Pancreas (tissue), 10 donors: ENCODE measurements around the gene CCNI2. TPM values are rescaled to one million over a fixed set of nuclear protein-coding genes. Genes with fewer than 3 reads are reported as not detected.

ENCODE experiments used
- ATAC-seq, 4 donors: fragments of 200-7000 bp; cut with Tn5 transposase; one replicate each; pipeline versions ENCODE4 v1.8.0 to v1.9.1; 2020; ENCODE audit warnings: mild to moderate bottlenecking in 4 of 4, moderate library complexity in 4 of 4
- DNase-seq, 6 donors: peaks; one replicate each; pipeline ENCODE4 v3.0.0-alpha.2; 2020
- FAIRE-seq: peaks from 2 replicates; lab custom pipeline; 2012; peaks lifted over from hg19 to GRCh38; lab: Jason Lieb, UNC
- H3K27ac ChIP-seq, 4 donors: fragments of 200-600 bp; sonication (generic); 1 replicate in 3 of 4; 2 replicates in 1 of 4; pipeline versions ENCODE4 v1.5.0 to v1.8.0; 2020
- H3K27me3 ChIP-seq, 4 donors: fragments of 200-600 bp; one replicate each; pipeline ENCODE4 v1.8.0; 2021
- H3K36me3 ChIP-seq, 3 donors: fragments of 200-600 bp; sonication (generic) in 1 of 3; one replicate each; pipeline versions ENCODE4 v1.5.0 to v1.8.0; 2020 to 2021
- H3K4me1 ChIP-seq, 3 donors: fragments of 200-600 bp; one replicate each; pipeline ENCODE4 v1.8.0; 2021
- H3K4me3 ChIP-seq, 4 donors: fragments of 200-600 bp; sonication (generic) in 2 of 4; one replicate each; pipeline versions ENCODE4 v1.5.0 to v1.8.0; 2020 to 2021
- H3K9me3 ChIP-seq, 4 donors: fragments of 200-600 bp; one replicate each; pipeline ENCODE4 v1.8.0; 2021
- CTCF ChIP-seq, 4 donors: fragments of 200-600 bp; sonication (generic) in 3 of 4; IDR thresholded peaks; one replicate each; pipeline versions ENCODE4 v1.5.0 to v1.8.0; 2021; ENCODE audit warnings: antibody characterized with exemption in 4 of 4
- WGBS, 2 donors: extraction: QIAGEN DNeasy Blood & Tissue Kit; methylation state at CpG; one replicate each; pipeline ENCODE4 v1.1.7; 2013; 5-methylcytosine and 5-hydroxymethylcytosine counted together
- intact Hi-C, 3 donors: fragments of 100-400 bp; cut with DNase I; formaldehyde crosslinking; loops; one replicate each; pipeline versions ENCODE4 v1.11.1 to v1.14.2; 2022
- polyA plus RNA-seq, 2 donors: library from polyadenylated mRNA; stranded (reverse); fragments of 200-250 nt; gene quantifications; one replicate each; pipeline ENCODE4 v1.2.3, GENCODE V29; 2013
- total RNA-seq, 6 donors: library from RNA; stranded (reverse); fragmentation: NEBNext Ultra II Directional in 4 of 6; extraction: Animal tissue kit (Norgen Biotek cat#: 25700) in 4 of 6; gene quantifications; one replicate each; pipeline versions ENCODE4 v1.2.1 to v1.2.4, GENCODE V29; 2021 to 2023
- donor health status: healthy with polysubstance abuse.
- donor health status: DM: no; HTN: no; CAD: no; lungs with moderate emphysema.
- donor health status: DM: no; HTN: no; CAD: no.
- donor health status: control.
- donor health status: control.
- donor health status: Bipolar disorder and iron deficiency.
- donor health status: DM: yes; HTN: yes; CAD: no.
- donor health status: DM: no; HTN: no; CAD: no.
- donor health status: DM: no; HTN: no; CAD: no.
- donor health status: DM: yes; HTN: yes; CAD: no.

CCNI2 gene
- total RNA-seq (1 to 10 TPM in 4 of 6 donors, under 1 TPM in 2; 0.69 to 4.4 (median 1.3) TPM), polyA plus RNA-seq (1 to 10 TPM in 1 of 2 donors, under 1 TPM in 1; 0.84 to 1.8 TPM)

- intact Hi-C loops = no loop called here
- 1 to 2% methylated on average over 21 to 59 of the region's 59 CpGs for WGBS, 2 donors
- peaks cover 0 to 4% (median 0%) of the 10 kb centered on the region in 3 donors for H3K4me1 ChIP-seq
- H3K9me3 ChIP-seq = no peaks in the 10 kb centered on the region
- no peaks in the 10 kb centered on the region for H3K27me3 ChIP-seq
- peak; percentile 75 to 93 (median 84) for ATAC-seq
- no peak within 1 kb of the TSS for H3K27ac ChIP-seq
- H3K36me3 ChIP-seq = no peaks in the 10 kb centered on the region
- DNase-seq = peak in 5 of 6 donors; percentile 36 to 80 (median 51)
- TF ChIP-seq CTCF (IDR thresholded peaks at IDR 0.05) = no peak
- no peak for FAIRE-seq
- peak within 1 kb of the TSS; percentile 27 to 64 (median 44) for H3K4me3 ChIP-seq
These were observed at the start of gene CCNI2 for GRCh38 chr5:132746954-132747615. Gene CCNI2, plus strand, starts transcription at chr5:132747426. Its CDS starts 70 bp downstream, at chr5:132747496.

- H3K4me1 ChIP-seq = no peaks in the 10 kb centered on the region
- no peak for FAIRE-seq
- H3K27ac ChIP-seq = no peak overlapping the region
- no peak overlapping the region for H3K4me3 ChIP-seq
- TF ChIP-seq CTCF (IDR thresholded peaks at IDR 0.05) = no peak
- intact Hi-C loops = no loop called here
- H3K9me3 ChIP-seq = no peaks in the 10 kb centered on the region
- peak in 1 of 4 donors; percentile 38 for ATAC-seq
- 70 to 74% methylated on average over 1 of the region's 1 CpG for WGBS, 2 donors
- peaks cover 0 to 7% (median 7%) of the 10 kb centered on the region in 3 donors for H3K36me3 ChIP-seq
- no peak for DNase-seq
- H3K27me3 ChIP-seq = no peaks in the 10 kb centered on the region
These were observed 42.4 kb upstream of the CCNI2 start for GRCh38 chr5:132704875-132705274.

- TF ChIP-seq CTCF (IDR thresholded peaks at IDR 0.05) = no peak
- Histone ChIP-seq H3K4me1 (no peaks in the 10 kb centered on the region), H3K27me3 (no peaks in the 10 kb centered on the region), H3K27ac (no peak overlapping the region), H3K36me3 (peaks cover 0 to 4% (median 0%) of the 10 kb centered on the region in 3 donors), H3K4me3 (no peak overlapping the region), H3K9me3 (no peaks in the 10 kb centered on the region)
- intact Hi-C loops = no loop called here
- FAIRE-seq (no peak), ATAC-seq (no peak), DNase-seq (no peak)
These were observed 38.6 kb upstream of the CCNI2 start for GRCh38 chr5:132708645-132709044.

- Histone ChIP-seq H3K9me3 (no peaks in the 10 kb centered on the region), H3K36me3 (no peaks in the 10 kb centered on the region), H3K4me1 (no peaks in the 10 kb centered on the region), H3K27ac (no peak overlapping the region), H3K27me3 (no peaks in the 10 kb centered on the region), H3K4me3 (no peak overlapping the region)
- FAIRE-seq = peak; percentile 82
- DNase-seq = no peak
- ATAC-seq = peak in 2 of 4 donors; percentile 31 to 41
- intact Hi-C loops = no loop called here
- TF ChIP-seq CTCF (IDR thresholded peaks at IDR 0.05) = peak in 3 of 4 donors; percentile 16 to 43 (median 36)
- 57 to 66% methylated on average over 11 of the region's 11 CpGs for WGBS, 2 donors
These were observed 32.5 kb upstream of the CCNI2 start for GRCh38 chr5:132714456-132715307.
